ENCODE measurements around the gene PWP2.
"Not testable (repeated sequence)": the region's sequence is repeated elsewhere in the genome, so short reads cannot be mapped to it uniquely, and the experiment has no call there.

PWP2 gene

DNA sequence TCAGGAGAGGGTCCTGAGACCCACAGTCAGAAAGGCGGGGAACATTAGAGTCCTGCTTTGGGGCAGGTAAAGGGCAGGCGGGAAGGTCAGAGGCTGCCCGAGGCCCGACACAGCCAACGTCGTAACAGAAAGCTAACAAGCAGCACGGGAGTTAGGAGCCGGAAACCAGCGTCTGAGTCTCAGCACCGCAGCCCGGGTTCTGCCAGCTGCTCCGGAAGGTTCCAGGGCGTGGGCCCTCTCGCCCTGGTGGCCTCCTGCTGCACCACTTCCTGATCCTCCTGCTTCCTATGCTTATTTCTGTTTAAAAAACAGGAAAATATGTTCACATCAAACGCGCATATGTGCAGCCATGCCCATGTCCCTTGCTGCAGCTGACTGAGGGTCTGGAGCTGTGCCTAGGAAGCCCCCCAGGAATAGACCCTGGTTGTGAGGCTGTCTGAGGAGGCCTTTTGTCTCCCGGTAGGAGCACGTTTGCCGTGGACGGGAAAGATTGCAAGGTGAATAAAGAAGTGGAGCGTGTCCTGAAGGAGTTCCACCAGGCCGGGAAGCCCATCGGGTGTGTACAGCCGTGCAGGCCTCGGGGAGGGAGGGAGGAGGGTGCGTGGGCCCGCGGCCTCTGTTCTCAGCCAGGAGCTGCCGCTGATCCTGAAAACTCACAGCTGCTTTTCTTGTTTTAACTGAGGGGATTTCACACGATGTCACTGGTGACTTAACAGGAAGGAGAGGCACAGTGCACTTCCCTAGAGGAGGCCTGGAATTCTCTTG is 32.8 kb downstream of the PWP2 start:
- not testable (repeated sequence) for DNase-seq

DNA sequence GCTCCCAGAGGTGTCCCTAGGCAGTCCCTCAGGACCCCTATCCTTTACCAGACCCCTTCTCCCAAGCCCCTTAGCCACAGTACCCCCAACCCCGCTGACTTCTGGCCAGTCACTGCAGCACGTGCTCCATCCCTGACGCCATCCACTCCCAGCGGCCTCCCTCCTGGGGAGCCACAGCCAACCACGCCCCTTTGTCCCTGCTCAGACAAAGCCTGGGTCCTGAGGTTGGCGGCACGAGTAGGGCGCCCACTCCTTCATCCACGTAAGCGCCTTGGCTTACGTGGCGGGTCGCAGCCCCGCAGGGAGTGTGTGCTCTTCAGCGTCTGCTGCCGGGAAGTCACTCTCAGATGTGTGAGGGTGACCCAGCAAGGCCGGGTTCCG is 33.3 kb downstream of the PWP2 start:
- DNase-seq = not testable (repeated sequence)

DNA sequence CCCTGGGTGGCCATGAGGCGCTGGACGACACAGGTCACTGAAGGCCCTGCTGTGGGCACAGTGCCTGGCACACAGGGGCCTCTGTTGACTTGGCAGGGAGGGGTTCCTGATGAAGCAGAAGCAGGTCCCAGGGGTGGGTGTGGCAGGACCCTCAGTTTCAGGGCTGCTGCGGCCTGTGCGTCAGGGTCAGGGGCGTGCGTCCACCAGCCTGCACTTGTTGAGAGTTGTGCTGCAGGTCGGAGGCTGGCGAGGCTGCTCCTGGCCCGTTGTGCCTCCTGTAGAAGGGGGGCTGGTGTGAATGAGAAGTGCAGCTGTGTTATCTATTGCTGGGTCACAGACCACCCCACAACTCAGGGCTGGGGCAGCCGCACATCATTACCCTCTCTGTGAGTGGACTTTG is 35.3 kb downstream of the PWP2 start:
- not testable (repeated sequence) for DNase-seq

DNA sequence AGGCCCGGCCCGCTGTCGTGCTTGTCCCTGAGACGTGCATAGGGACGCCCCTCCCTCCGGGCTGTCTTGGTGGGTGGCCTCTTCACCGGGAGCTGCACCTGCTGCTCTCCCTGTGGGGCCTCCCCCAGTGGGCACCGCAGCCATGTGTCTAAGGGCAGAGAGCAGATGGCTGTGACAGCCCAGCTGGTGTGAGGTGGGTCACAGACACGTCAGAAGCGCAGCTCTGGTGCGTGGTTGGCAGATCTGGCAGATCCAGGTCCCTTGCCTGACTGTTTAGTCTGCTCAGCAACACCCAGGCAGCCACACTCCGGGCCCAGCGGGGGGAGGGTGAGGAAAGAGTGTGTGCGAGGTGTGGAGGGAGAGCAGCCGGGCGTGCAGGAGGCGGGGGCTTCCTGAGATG is 36.2 kb downstream of the PWP2 start:
- not testable (repeated sequence) for DNase-seq

DNA sequence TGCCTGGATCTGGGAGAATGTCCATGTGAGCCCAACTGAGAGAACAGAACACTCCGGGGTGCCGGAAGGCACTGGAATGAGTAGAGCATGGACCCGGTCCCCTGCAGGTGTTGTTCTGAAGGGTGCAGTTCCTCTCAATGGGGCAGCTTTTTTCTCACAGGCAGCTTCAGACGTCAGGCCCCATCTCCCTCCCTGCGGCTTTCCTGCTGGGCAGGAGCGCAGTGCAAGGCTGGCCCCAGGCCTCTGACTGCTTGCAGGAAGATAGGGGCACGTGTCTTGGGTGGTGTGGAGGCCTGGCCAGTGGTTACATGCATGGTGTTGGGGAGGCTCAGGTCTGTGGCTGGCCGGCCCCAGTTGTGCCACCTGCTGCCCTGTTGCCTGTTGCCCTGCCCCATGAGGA is 36.8 kb downstream of the PWP2 start:
- not testable (repeated sequence) for DNase-seq

DNA sequence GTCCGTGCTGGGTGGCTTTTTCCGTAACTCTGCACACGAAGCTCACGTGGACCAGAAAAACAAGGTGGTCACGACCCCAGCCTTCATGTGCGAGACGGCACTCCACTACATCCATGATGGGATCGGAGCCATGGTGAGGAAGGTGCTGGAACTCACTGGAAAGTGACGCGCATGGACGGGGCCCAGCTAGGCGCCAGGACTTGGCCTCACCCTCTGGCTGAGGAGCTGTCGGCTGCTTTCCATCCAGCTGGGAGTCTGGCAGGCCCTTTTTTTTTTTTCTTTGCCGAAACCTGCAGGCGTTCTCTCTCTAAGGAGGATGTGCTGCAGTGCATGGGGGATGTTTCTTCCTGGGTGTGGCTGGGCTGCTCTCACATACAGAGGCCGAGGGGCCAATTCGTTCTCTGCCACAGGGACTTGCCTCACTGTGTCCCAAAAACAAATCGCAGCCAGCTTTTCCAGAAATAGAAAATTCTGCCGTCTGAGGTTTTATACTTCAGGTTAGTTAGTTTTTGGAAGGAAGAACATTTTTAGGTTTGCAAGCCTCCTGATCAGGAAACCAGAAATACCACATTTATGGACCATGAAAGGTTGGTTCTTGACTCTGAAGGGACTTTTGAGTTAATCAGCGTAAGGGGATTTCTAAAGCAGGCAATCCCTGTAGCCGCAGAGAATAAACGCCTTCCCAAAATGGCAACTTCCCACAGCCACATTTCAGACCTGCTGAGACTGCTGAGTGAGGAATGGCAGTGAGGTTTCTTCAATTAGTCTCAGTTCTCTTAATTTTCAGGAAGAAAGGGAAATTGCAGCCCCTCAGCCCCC is 37.8 kb downstream of the PWP2 start:
- DNase-seq = not testable (repeated sequence)

DNA sequence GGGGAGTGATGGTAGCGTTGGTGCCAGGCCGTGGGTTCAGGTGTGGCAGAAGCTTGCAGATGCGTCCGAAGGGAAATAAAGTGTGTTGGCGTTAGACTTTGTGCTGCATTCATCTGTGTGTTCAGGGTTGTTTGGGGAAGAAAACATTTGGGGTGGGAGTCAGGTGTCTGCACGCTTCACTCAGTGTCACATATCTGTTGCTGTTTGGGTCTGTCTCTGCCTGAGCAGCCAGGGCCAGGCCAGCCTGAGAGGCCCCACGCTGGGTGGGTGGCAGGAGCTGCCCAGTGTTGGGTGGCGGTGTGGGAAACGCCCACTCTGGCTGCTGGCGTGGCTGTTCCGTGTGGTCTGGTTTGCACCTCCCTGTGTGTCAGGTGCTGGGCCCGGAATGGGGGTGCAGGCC is 38.4 kb downstream of the PWP2 start:
- DNase-seq = not testable (repeated sequence)

DNA sequence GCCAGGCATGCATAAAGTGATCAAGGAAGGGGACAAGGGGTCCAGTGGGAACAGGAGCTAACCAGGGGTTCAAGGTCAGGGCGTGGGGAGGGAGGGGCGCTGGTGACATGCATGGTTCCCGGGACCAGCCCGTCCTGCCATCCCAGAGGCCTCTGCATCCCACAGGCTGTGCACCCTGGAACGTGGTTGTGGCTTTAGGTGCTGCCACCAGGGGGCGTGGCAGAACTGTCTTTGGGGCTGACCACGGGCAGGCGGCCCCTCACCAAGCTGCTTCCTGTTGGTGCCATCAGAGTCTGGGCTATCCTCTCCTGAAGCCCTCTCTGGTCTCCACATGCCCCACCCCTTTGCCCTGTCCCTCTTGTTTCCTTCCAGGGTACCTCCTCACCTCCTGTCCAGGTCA is 39.9 kb downstream of the PWP2 start:
- DNase-seq = not testable (repeated sequence)

DNA sequence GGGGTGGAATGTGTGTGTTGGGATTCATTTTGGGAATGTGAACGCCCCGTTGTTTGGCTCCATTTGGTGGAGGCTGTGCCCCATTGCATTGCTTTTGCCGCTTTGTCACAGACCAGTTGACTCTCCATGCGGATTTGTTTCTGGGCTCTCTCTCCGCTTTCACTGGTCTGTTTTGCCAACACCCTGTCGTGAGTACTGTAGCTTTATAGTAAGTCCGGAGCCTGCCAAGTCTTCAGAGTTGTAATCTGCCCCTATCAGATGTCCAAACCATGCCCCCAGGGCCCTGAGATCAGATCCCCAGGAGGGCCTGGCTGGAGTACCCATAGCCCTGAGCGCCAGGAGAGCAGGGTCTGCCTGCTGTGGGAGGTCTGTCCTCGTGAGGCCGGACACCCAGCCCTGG is 43.1 kb downstream of the PWP2 start:
- DNase-seq = not testable (repeated sequence)

DNA sequence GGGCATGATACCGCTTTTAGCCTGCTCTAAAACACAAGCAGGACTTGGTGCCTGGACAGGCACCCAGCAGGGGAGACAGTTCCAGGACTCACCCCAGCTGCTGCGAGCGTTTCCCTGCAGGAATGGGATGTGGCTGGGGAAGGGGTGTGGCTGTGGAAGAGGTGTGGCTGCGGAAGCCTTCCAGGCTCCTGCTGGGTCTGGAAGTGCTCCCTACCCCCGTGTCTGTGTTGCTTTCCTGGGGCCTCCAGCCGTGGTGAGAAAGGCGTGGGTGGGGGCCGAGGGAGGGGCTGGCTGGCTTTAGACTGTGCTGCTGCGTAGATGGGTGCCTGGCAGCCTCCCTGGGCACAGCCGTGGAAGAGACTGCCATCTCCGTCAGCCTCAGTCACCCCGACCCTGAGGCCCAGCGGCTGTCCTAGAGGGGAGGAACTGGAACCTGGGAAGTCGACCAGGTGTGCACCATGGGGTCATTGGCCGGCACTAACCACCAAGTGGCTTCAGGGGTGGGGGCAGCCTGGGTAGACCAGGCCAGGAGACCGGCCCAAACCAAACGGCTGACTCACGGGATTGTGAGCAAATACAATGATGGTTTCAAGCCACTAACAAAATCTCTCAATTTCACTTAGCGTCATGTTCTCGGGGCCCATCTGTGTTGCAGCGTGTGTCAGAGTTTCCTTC is 46.2 kb downstream of the PWP2 start:
- not testable (repeated sequence) for DNase-seq

DNA sequence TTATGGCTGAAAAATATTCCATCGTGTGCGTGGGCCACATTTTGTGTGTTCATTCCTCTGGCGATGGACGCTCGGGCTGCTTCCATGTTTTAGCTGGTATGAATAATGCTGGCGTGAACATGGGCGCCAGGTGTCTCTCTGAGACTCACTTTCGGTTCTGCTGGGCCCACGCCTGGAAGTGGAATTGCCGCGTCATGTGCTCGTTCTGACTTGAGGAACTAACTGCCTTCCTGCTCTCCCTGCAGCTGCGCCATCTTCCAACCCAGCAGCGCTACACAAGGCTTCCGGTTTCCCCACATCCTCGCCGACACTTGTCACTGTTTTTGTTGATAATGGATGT is 46.7 kb downstream of the PWP2 start:
- not testable (repeated sequence) for DNase-seq

DNA sequence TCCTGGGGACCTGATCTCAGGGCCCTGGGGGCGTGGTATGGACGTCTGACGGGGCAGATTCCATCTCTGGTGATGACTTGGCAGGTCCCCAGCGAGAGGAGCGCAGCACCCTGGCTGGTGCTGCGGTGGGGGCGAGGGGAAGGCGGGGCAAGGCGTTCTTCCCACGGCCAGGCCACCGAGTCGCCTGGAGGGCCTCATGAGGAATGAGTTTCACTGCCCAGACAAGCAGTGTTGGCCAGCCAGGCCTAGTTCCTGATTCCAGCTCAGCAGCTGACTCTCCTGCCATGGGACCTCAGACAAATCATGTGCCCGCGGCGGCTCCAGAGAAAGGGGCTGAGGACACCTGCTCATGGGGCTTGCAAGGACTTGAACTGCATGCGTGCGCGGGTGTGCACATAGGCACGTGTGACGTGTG is 47.6 kb downstream of the PWP2 start:
- DNase-seq = not testable (repeated sequence)

DNA sequence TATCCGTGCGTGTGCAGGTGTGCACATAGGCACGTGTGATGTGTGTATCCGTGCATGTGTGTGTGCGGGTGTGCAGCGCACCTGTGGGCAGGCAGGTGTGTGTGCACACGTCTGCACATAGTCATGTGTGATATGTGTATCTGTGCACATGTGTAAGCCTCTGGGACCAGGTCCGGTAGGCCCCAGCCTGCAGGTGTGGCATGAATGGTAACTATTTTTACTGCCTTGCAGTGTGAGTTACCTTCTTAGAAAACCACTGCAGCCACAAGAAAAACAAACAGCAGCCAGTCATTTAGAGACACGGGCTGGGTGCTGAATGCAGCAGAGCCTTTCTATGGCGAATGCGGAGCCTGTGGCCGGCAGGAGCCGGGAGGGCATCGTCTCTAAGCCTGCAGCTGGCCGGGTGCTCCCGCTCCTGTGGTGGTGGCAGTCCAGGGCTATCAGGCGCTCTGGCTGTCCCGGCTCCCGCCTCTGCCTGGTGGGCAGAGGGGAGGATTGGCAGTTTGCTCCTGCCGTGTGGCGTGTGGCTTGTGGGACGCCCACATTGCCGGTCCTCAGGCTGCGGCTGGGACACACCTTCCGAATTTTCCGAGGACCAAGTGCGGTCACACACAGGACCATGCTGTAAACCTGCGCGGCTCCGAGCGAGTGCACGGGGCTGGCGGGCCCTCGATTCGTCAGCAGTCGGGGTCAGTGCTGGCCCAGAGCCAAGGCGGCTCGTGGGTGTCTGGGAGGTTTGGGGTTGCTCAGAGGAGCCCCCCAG is 48.2 kb downstream of the PWP2 start:
- DNase-seq = not testable (repeated sequence)

DNA sequence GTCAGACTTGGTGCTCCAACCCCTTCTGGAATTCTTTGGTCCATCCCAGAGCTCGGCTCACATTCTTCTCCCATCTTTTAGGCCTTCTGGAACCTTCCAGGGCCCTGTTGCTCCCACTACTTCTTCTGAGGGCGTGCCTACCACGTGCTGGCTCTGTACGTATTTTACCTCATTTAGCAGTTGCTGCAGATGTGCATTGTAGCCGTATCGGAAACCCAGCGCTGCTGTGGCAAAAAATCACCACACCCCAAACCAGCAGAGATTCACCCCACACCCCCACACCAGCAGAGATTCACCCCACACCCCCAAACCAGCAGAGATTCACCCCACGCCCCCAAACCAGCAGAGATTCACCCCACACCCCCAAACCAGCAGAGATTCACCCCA is 48.8 kb downstream of the PWP2 start:
- DNase-seq = not testable (repeated sequence)

DNA sequence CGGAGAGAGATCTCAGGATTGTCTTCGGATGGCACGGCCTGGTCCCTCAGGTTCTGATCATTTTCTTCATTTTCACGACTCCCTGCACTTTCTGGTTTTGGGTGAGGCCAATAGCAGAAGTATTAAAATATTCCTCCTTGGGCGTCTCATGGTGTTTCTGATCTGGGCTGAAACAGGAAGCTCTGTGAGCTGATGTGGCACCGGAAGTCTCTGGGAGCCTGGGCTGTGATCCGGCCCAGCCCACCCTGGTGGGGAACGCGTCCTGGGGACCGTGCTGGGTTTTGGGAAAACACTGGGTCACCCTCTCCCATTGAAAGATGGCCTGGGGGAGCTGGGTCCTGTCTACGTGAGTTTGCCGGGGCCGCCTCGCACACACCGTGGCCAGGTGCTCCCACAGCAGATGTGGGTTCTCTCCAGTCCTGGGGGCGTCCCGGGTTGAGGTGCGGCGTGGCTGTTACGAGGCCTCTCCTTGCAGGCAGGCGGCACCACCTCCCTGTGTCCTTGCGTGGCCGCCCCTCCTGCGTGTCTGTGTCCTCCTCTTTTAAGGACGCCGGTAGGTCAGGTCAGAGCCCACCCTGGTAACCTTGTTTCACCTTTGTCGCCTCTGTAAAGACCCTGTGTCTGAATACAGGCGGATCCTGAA is 50.4 kb downstream of the PWP2 start:
- DNase-seq = not testable (repeated sequence)

DNA sequence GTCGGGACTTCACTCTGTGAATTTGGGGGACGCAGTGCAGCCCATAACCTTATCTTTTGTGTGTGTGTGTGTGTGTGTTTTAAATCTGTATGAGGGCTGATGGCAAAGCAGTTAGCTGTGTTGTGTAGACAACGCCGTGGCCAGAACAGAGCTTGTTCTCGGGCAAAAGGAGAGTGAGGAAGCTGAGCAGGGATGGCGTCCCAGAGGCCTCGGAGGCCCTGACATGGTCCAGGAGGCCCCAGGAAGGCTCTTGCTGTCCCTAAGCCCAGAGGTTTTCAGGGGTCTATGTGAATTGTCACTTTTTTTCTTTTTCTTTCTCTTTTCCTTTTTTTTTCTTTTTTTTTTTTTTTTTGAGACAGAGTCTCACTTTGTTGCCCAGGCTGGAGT is 50.9 kb downstream of the PWP2 start:
- DNase-seq = not testable (repeated sequence)

DNA sequence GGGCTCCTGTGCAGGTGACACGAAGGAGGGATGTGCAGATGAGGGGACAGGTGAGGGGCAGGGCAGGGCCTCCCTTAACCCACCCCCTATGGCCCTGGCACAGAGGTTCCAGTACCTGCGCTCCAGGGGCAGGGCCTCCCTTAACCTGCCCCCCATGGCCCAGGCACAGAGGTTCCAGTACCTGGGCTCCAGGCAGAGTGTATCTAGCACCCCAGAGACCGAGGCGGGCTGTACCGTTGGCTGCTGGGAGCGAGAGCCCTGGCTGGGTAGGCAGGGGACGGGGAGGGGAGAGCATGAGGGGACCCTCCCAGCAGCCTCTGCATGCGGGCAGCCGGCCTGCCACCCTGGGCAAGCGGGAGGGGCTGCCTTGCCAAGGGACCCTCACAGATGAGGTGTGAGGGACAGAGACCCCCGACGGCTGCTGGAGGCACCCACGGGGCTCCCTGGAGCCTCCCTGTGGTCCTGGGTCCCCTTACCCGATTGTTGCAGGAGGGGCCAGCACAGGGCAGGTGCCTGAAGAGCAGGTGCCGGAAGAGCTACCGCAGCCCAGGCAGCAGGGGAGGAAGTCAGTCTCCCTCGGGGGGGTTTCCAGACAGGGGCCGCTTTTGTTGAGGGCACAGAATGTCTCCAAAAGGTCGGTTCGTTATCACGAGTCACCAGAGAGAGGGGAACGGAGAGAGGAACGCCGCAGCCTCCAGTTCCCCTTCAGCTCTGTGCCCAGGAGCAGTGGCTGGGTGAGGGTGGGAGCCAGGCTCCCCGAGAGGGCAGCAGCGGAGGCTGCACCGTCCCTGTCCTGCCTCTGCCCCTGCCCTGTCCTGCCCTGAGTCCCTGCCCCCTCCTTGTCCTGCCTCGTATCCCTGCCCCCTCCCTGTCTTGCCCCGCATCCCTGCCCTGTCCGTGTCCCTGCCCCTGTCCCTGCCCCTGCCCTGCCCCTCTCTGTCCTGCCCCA is 52.4 kb downstream of the PWP2 start:
- DNase-seq = not testable (repeated sequence)

DNA sequence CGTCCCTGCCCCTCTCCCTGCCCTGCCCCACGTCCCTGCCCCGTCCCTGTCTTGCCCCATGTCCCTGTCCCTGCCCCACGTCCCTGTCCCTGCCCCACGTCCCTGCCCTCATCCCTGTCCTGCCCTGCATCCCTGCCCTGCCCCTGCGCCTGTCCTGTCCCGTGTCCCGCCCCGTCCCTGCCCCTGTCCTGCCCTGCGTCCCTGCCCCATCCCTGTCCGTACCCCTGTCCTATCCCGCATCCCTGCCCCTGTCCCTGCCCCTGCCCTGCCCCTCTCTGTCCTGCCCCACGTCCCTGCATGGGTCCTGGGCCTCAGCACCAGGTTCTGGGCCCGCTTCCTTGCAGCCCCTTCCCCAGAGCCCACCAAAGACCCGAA is 53.1 kb downstream of the PWP2 start:
- DNase-seq = not testable (repeated sequence)

DNA sequence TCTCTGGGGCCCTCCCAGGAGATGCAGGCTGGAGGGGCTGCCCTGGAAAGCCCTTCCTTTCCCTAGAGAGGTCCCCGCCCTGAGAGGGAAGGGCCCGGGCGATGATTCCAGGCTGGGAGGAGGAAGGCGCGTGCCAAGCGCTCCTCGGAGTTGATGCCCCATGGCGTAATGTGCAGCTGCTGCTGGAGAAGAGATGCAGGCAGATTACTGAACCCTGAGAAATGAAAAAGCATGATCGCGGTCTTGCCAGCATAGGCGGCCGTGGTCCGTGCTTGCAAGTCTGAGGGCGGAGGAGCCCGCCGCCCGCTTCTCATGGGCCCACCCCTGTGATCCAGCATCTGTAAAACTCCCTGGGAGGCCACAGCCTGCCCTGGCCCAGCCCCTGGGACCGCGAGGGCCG is 53.6 kb downstream of the PWP2 start:
- not testable (repeated sequence) for DNase-seq

DNA sequence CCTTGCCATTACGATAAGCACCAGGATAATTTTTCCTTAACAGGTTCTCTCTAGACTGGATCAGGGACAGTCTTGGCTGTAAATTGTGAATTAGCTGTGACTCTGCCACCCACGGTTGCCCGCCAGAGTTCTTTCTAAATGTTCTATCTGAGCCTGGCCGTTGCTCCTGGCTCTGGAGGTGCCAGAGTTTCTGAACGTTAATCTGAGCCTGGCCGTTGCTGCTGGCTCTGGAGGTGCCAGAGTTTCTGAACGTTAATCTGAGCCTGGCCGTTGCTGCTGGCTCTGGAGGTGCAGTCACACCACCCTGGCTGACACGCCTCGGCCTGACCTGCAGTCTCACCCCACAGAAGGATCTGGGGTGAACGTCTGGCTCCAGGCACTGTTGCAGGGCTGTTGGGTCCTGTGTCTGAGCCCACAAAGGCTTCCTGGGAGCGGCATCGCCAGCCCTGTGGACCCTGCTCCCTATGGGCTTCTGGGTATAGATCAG is 56.0 kb downstream of the PWP2 start:
- not testable (repeated sequence) for DNase-seq

DNA sequence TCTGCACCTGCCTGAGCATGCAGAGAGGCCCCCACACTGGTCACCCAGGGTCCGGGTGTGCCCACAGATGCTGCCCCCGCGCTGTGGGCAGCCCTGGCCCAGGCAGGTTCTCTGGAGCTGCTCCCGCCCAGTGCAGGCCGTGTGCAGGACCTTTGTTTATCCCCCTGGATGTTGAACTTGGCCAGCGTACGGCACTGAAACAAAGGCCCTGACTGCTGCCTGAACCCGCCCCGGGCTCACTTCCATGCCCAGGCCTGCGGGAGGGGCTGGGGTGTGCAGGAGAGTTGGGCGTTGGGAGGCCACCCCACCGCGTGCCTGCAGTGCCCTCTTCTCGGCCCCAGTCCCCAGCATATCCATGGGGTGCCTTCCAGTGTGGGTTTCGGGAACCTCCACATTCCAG is 58.7 kb downstream of the PWP2 start:
- DNase-seq = not testable (repeated sequence)

Measured in AML-193 (cell line).